HG02623 (cell line): ENCODE data around the gene AOPEP.

Source experiments
- ATAC-seq: cut with Tn5 transposase; IDR thresholded peaks from one replicate; pipeline ENCODE4 v1.9.1; 2021; ENCODE audit warnings: moderate library complexity; ENCODE audit not compliant: unreplicated experiment

AOPEP gene

DNA sequence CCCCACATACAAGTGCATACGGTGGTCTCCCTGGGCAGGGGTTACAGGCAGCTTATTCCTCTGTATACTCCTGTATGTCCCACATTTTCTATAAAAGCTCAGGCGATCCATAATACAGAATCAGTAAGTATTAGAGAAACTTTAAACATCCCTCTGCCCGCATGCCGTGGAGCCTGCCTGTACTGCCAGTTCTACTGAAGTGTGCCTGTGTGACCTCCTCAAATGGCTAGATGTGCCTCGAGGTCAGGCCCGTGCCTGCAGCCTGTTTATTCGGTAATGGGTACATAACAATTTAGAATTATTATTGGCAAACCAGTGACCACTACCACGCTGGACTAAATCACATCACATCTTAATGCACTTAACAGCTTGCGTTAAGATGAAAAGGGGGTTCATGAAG, 400.2 kb downstream of the AOPEP start:
- no peak for ATAC-seq

DNA sequence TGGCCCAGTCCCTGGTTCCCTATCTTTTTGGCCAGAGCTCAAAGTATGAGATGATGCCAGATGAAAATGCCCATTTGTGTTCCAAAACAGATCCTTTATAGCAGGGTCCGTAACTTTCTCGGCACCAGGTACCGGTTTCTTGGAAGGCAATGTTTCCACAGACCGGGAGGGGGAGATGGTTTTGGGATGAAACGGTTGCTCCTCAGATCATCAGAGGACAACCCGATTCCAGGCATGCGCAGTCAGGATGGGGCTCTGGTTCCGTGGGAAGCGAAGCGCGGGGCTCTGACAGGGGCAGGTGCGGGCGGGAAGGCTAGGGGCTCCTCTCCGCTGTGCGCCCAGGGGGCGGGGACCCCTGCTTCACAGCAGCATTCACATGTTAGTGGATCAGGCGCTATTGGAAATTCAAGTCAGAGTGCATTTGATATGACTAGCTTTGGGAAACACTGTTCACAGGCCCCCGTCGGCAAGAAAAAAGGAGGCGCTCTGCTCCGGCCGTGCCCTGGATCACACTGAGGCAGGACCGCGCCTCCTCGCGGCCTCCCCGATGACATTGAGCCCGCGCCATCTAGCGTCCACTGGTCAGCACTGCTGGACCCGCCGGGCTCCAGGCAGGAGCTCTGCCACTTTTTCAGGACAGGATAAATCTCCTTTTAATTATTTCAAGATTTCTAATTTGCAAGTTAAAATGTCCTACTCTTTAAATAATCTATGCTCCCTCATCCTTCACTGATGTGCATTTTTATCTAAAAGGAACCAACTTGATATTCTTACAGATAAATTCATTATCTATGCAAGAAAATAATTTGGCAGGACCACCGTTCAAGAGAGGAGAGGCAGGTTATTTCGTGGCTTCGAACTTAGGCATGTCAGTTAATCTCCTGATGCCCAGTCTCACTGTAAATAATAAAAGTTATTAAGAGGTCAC, 401.0 kb downstream of the AOPEP start:
- peak; percentile 73 for ATAC-seq

DNA sequence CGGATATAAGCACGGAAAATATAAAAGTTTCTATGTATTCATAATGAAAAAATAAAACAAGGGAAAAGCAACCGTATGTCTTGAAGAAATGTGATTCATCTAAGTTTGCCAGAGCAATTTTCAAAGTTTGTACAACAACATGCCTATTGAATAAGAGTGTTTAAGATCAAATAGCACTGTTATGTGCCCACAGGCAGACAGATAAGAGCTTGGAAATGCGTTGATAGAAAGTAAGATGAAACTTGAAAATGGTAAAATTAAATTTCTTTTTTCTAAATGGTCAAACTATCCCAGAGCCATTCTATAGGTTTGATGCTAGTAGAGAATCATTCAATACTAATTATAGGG, 401.7 kb downstream of the AOPEP start:
- no peak for ATAC-seq

DNA sequence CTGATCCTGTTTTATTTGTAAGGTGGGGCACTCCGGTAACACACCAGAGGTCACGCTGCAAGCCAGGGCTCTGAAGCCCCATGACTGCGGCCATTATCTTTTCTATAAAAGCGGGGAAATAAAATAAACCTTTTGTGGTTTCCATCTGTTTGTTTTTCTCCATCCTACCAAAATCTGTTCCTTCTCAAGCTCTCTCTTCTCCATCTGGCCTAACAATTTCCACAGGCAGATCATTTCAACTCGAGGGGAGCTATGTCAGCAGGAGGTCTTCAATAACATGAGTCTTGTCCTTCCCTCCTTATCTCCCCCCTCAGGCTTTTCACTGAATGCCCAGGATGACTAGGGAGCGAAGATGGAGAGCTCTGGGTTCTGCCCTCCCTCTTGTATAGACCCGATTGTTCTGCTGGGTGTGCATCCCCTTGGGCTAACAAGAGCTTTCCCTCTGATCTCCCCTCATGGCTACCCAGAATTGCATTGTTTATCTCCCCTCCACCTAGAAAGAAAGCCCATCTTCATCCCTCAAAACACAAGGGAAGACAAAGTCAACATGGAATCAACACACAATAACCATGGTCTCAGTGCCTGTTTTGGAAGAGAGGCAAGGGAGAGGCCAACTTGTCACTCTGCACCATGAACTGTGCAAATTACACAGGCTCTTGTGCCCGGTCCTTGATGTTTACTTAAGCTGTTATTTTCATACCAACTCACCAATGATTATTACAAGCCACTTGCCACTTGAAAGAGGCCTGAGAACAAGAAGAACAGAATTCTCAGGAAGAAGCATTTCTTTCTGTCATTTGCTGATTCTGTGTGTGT, 403.2 kb downstream of the AOPEP start:
- no peak for ATAC-seq

DNA sequence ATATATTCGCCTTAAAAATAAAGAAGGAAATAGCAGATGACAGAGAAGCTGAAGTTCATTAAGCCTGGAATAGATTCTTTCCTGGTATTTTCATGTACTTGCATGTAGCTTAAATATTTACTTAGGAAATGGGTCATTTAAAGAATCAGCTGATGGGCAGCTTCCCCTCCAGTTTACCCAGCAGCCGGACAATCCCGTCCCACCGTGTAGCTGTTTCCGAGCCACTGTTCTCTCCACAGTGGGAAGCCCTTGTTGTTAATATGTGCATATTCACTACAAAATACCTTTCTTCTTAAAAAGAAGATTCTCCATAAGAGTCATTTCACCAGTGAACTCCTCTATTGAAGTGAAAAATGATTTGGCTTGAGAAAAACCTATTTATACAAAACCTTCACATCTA, 404.0 kb downstream of the AOPEP start:
- ATAC-seq: no peak

DNA sequence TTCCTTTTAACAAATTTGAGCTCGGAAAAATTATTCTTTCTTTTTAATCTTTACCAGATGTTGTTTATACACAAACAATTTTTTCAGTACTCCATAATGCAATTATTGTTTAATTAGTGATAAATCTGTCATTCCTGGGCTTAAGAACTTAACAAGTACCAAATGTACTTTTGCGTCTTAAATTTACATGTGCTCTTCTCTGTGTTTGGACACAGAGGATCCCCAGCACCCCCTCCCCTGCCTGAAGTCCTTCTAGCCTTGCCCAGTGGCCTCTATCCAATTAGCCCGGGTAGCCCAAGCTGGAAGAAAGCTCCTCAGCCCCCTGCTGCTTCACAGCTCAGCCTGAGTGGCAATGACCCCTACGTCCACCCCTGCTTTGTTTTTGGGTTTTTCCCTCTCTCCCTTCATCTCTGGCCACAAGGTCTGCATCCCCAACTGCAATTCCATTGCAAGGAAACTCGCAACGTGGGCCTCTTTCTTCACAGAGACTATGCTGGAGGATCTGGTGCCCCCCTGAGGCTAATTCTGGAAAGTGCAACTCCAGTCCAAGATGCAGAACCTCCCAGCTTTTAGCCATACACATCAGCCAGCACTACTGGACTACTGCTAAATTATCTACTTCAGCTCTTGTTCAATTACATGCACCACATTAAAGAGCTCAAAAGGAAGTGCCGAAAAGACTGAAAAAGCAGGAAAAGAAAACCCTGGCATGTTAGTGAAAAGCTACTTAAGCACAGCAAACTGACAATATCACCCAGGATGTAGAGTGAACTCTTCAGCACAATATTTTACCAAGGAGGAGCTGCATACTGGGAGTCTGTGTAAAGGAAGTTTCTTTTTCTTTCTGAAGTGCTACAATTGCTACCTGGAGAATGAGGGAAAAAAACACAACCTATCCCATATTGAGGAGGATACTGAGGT, 404.8 kb downstream of the AOPEP start:
- no peak for ATAC-seq

DNA sequence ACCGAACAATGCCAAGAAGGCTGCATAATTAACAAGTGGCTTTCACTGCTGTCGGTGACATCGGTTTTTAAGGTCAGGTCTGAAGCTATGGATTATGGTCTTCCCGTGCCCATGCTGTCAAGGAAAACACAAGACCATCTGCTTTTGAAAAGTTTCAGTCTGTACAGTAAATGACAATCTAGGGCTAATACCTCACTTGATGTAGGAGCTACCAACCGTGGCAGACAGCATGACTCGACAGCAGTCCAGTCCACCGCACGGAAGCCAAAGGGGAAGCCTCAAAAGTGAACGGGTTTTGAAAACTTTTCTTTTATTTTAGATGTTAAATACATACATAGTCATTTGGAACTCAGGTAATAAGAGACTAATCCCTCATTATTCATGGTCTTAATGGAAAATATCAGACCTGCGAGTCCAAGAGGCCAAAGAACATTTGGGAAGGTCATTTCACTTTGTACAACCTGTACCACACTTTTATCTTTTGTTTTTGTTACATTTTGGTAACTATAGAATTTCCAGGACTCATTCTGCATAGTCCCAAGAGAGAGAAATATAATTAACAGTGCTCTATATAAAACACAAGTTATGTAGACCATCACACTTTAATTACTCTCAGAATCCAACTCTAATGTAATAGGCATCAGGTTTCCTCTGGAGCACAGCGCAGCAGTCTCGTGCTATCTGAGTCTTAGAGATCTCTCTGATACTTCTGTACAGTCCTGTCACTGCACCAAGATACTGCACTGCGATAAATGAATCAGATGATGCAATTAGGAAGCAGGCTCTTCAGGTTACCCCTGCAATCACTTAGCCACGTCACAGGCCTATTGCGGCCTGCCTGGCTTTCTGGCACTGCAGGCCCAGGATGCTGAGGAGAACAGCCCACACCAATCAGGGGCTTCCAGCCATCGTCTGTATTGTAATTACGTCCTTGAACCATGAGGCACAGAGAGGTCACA, 406.1 kb downstream of the AOPEP start:
- no peak for ATAC-seq

DNA sequence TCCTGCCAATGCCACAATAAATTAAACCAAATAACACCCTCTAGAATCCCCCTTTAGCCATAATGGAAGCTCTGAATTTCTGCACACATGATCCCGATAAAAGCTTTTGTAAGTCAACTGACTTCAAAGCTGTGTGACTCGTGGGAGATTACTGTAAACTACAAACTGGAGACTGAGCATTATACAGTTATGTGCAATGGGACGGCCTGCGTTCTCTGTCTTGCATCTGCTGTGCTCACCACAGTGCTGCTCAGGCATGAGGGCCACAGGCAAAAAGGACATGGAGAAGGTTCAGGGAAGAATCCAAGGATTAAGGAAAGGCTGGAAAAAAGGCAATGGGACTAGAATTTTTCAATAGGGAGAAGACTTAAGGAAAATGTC, 406.8 kb downstream of the AOPEP start:
- ATAC-seq: no peak

DNA sequence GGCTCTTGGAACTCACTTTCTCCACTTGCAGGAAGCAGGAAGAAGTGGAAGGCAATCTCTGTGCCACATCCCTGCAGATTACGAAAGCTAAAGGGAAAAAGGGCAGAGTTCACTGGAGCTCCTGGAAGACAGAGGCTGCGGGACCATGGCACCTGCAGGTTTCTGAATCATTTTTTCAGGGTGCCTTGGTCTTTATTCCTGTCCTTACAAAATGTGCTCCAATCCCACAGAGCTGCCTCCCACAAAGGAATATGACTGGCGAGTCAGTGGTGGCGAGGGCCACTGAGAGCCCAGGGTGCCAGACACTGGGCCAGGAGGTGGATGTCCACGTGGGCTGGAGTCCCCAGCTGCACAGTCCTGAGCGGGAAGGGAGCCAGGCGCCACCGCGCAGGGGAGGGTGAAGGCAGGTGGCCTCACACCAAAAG, 408.0 kb downstream of the AOPEP start:
- no peak for ATAC-seq

DNA sequence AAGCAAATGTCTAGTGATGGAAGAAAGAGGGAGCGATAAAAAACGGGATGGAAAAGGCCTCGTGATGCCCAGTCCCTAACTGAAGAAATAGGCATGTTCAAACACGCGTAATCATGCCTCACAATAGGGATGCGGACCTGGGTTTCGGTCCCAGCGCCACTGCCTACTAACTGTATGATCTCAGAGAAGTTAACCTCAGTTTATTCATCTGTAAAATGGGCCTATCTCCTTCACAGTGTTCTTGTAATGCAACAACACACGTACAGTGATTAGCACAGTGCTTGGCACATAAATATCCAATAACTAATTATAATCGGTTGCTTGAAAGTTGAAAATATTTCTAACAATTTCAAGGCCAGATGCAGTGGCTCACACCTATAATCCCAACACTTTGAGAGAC, 409.3 kb downstream of the AOPEP start:
- ATAC-seq: no peak
